Stomach (tissue), 9 donors: ENCODE data around the gene INAFM2. TPM values are rescaled to one million over a fixed set of nuclear protein-coding genes. Genes with fewer than 3 reads are reported as not detected.

Experiments used
- DNase-seq, 2 donors: peaks; one replicate each; pipeline versions ENCODE4 v3.0.0 to v3.0.0-alpha.2; 2013 to 2019
- H3K27ac ChIP-seq, 5 donors: fragments of 200-600 bp in 4 of 5; sonication (generic) in 4 of 5; one replicate each; pipeline ENCODE4 v1.5.1; 2013 to 2019; ENCODE audit warnings: mild to moderate bottlenecking in 1 of 5, moderate library complexity in 1 of 5
- H3K27me3 ChIP-seq, 3 donors: fragments of 200-600 bp; sonication (generic); one replicate each; pipeline ENCODE4 v1.5.1; 2017 to 2019; ENCODE audit warnings: mixed run types in 1 of 3
- H3K36me3 ChIP-seq, 4 donors: fragments of 200-600 bp; sonication (generic); 1 replicate in 3 of 4; 2 replicates in 1 of 4; pipeline ENCODE4 v1.5.1; 2016 to 2019
- H3K4me1 ChIP-seq, 4 donors: fragments of 200-600 bp; sonication (generic); one replicate each; pipeline ENCODE4 v1.5.1; 2016 to 2019
- H3K4me3 ChIP-seq, 4 donors: fragments of 200-600 bp; sonication (generic) in 3 of 4; one replicate each; pipeline ENCODE4 v1.5.1; 2016 to 2019; ENCODE audit warnings: mild to moderate bottlenecking in 1 of 4
- H3K9me3 ChIP-seq, 4 donors: fragments of 200-600 bp; sonication (generic); one replicate each; pipeline ENCODE4 v1.5.1; 2016 to 2019
- EP300 ChIP-seq: sonication (generic); formaldehyde crosslinking; IDR thresholded peaks from one replicate; pipeline ENCODE4 v1.6.1; 2017; ENCODE audit warnings: antibody characterized with exemption
- POLR2A ChIP-seq, 4 donors: fragments of 450-650 bp; IDR thresholded peaks; one replicate each; pipeline ENCODE4 v1.6.1; 2016; ENCODE audit warnings: antibody characterized with exemption in 4 of 4, control low read depth in 2 of 4, mild to moderate bottlenecking in 1 of 4, moderate library complexity in 1 of 4
- POLR2AphosphoS5 ChIP-seq, 3 donors: sonication (generic); formaldehyde crosslinking; IDR thresholded peaks; one replicate each; pipeline ENCODE4 v1.6.1; 2016; ENCODE audit warnings: antibody characterized with exemption in 3 of 3
- WGBS, 5 donors: extraction: QIAGEN DNeasy Blood & Tissue Kit in 3 of 5; methylation state at CpG; one replicate each; pipeline versions ENCODE4 v1.1.5 to v1.1.7; 2013 to 2018; 5-methylcytosine and 5-hydroxymethylcytosine counted together
- intact Hi-C: fragments of 100-400 bp; cut with DNase I; formaldehyde crosslinking; loops from one replicate; pipeline ENCODE4 v1.15.1; 2023; ENCODE audit warnings: low total_unique reads
- polyA plus RNA-seq, 3 donors: library from polyadenylated mRNA; stranded (reverse); fragments of 200-250 nt; gene quantifications; one replicate each; pipeline ENCODE4 v1.2.3, GENCODE V29; 2013
- total RNA-seq, 5 donors: library from RNA; depleted of rRNA; stranded (reverse); fragments of >200 nt; gene quantifications; one replicate each; pipeline versions ENCODE4 v1.1.0 to v1.2.3, GENCODE V29; 2014 to 2016
- TF ChIP-seq, protein P1 (sequence below), 7 experiments: fragments of 450-650 bp in 4 of 7; fragments of 200-600 bp in 3 of 7; sonication (generic) in 3 of 7; IDR thresholded peaks; one replicate each; pipeline ENCODE4 v1.5.1; 2016 to 2019; ENCODE audit warnings: antibody characterized with exemption in 7 of 7, control low read depth in 2 of 7, mild to moderate bottlenecking in 1 of 7
- donor health status: healthy with polysubstance abuse.
- donor health status: Bipolar disorder and iron deficiency.
- donor health status: healthy.

Gene INAFM2
- total and polyA plus RNA-seq, 8 donors, result 3.4 to 65.2 (median 20.4) TPM

DNA sequence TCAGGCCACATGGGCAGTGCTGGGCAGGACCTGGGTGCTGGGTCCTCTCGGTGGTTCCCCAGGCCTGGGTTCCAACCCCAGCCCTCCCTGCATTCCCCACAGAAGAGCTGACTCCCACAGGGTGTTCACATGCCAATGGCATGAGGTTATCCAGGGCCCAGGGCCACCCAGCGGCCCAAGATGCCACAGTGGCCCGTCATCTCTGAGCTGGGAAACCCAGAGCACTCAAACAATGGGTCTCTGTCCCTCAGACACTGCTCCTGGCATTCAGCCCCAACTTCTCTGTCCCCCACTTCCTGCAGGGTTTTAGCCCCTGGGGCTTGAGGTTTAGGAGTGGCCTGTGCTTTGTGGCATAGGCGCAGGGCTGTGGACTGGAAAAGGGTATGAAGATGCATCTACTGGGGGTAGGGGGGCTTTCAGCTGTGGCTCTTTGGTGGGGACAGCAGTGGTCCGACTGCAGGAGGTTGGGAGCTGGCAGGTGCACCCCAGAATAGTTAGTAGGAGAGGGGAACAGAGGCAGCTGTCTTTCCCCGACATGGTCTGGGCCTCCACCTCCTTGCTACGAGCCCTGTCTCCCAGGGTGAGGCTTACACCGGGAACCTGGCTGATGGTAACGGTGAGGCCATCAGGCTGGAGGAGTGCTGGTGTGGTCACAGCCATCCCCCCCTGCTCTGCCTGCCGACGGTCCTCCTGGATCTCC is 15.6 kb downstream of the INAFM2 start:
- no peaks in the 10 kb centered on the region for H3K27me3 ChIP-seq
- peak in 1 of 2 donors; percentile 66 for DNase-seq
- peak overlapping the region; percentile 81 to 95 (median 92) for H3K27ac ChIP-seq
- H3K4me1 ChIP-seq, result peaks cover 75 to 100% (median 88%) of the 10 kb centered on the region in 4 donors
- H3K9me3 ChIP-seq, result no peaks in the 10 kb centered on the region
- TF ChIP-seq POLR2AphosphoS5 (IDR thresholded peaks at IDR 0.05) (peak in 2 of 3 donors; percentile 32 to 59), EP300 (no peak)
- intact Hi-C loops, result no loop called here
- 71 to 86% (median 79%) methylated on average over 7 to 11 of the region's 11 CpGs for WGBS, 5 donors
- peaks cover 4 to 27% (median 22%) of the 10 kb centered on the region in 4 donors for H3K36me3 ChIP-seq
- peak overlapping the region; percentile 40 to 49 (median 44) for H3K4me3 ChIP-seq

DNA sequence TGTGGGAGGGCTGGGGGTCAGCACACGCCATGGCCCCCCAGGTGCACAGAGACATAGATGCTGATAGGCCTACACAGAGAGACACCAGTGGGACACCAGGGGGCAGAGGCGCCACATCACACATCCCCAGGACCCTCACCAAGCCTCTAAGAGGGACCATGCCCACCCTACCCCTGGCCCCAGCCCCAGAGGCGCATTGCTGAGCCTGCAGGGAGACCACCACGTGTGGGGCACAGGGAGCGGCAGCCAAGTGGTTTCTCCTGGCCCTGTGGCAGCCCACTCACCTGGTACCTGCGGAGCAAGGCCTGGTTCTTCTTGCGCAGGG is 16.1 kb downstream of the INAFM2 start:
- Histone ChIP-seq H3K27me3 (no peaks in the 10 kb centered on the region), H3K27ac (peak overlapping the region; percentile 81 to 95 (median 92)), H3K4me1 (peaks cover 75 to 100% (median 88%) of the 10 kb centered on the region in 4 donors), H3K36me3 (peaks cover 4 to 27% (median 21%) of the 10 kb centered on the region in 4 donors), H3K4me3 (peak overlapping the region; percentile 40 to 49 (median 44)), H3K9me3 (no peaks in the 10 kb centered on the region)
- no peak for TF ChIP-seq POLR2A (IDR thresholded peaks at IDR 0.05)
- TF ChIP-seq, protein P1, sequence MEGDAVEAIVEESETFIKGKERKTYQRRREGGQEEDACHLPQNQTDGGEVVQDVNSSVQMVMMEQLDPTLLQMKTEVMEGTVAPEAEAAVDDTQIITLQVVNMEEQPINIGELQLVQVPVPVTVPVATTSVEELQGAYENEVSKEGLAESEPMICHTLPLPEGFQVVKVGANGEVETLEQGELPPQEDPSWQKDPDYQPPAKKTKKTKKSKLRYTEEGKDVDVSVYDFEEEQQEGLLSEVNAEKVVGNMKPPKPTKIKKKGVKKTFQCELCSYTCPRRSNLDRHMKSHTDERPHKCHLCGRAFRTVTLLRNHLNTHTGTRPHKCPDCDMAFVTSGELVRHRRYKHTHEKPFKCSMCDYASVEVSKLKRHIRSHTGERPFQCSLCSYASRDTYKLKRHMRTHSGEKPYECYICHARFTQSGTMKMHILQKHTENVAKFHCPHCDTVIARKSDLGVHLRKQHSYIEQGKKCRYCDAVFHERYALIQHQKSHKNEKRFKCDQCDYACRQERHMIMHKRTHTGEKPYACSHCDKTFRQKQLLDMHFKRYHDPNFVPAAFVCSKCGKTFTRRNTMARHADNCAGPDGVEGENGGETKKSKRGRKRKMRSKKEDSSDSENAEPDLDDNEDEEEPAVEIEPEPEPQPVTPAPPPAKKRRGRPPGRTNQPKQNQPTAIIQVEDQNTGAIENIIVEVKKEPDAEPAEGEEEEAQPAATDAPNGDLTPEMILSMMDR (IDR thresholded peaks at IDR 0.05), result no peak
- TF ChIP-seq EP300, result no peak
- no peak for TF ChIP-seq POLR2AphosphoS5 (IDR thresholded peaks at IDR 0.05)
- DNase-seq, result peak in 1 of 2 donors; percentile 41
- intact Hi-C loops, result no loop called here
- WGBS, 5 donors, result 77 to 89% (median 85%) methylated on average over 4 to 7 of the region's 7 CpGs

- Histone ChIP-seq H3K9me3 (no peaks in the 10 kb centered on the region), H3K4me1 (peaks cover 74 to 100% (median 88%) of the 10 kb centered on the region in 4 donors), H3K27me3 (no peaks in the 10 kb centered on the region), H3K27ac (peak overlapping the region; percentile 81 to 95 (median 92)), H3K4me3 (peak overlapping the region; percentile 40 to 49 (median 44)), H3K36me3 (peaks cover 4 to 21% (median 15%) of the 10 kb centered on the region in 4 donors)
- intact Hi-C loops, result no loop called here
- TF ChIP-seq POLR2AphosphoS5 (IDR thresholded peaks at IDR 0.05), result peak; percentile 39 to 60 (median 55)
- TF ChIP-seq, protein P1 (IDR thresholded peaks at IDR 0.05), result no peak
- WGBS, 5 donors, result 14 to 34% (median 21%) methylated on average over 3 to 14 of the region's 14 CpGs
- peak; percentile 70 to 88 for DNase-seq
Measured at GRCh38 chr15:40340038-40340739, 16.7 kb downstream of the INAFM2 start.

DNA sequence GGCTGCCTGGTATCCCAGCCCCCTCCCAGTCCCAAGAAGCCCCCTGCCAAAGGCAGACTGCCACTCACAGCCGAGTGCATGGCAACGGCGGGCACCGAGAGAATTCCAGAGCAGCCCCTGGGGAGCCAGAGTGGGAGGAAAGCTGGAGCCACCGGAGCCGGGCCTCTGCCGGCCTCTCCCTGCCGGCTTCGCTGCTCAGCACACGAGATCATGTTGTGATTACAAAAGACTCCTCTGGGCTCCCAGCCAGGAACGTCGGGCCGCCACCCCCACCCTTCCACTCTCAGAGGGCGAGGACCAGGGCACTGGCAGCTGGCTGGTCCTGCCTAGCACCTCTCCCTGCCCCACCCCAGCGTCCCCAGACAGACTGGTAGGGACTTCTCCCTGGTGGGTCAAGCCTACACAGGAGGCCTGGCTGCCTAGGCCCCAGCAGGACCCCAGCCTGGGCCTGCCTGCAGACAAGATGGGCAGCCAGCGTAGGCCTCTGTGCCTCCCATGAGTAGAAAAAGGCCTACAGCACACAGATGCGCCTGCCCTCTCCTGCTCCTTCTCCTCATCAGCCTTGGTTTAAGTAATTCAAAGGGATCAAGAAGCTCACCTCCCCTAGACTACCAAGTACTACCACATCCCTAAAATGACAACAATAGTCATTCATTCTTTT is 17.4 kb downstream of the INAFM2 start, which contains the start of gene CCDC9B:
CCDC9B (minus strand) TSS at position 200 of the 661 bp plus-strand sequence; CDS start at position 80, 120 bp downstream.
- intact Hi-C loops, result no loop called here
- 16 to 44% (median 22%) methylated on average over 5 to 17 of the region's 17 CpGs for WGBS, 5 donors
- DNase-seq, result peak; percentile 95 to 96
- Histone ChIP-seq H3K4me3 (peak within 1 kb of the TSS; percentile 40 to 49 (median 44)), H3K27ac (peak within 1 kb of the TSS; percentile 81 to 95 (median 92)), H3K27me3 (no peaks in the 10 kb centered on the region), H3K9me3 (no peaks in the 10 kb centered on the region), H3K4me1 (peaks cover 67 to 100% (median 88%) of the 10 kb centered on the region in 4 donors), H3K36me3 (peaks cover 4 to 14% (median 10%) of the 10 kb centered on the region in 4 donors)
- TF ChIP-seq, protein P1 (IDR thresholded peaks at IDR 0.05), result no peak
- TF ChIP-seq EP300 (no peak), POLR2A (IDR thresholded peaks at IDR 0.05) (no peak), POLR2AphosphoS5 (IDR thresholded peaks at IDR 0.05) (peak; percentile 71 to 78 (median 72))
